Prostate gland (tissue), 2 donors: ENCODE measurements around the gene KLHDC7B. TPM values are rescaled to one million over a fixed set of nuclear protein-coding genes. Genes with fewer than 3 reads are reported as not detected.
"Not testable (repeated sequence)": the region's sequence is repeated elsewhere in the genome, so short reads cannot be mapped to it uniquely, and the experiment has no call there.

ENCODE experiments used
- DNase-seq: peaks from one replicate; pipeline ENCODE4 v3.0.0-alpha.2; 2019; ENCODE audit warnings: low spot score
- H3K27ac ChIP-seq, 2 donors: fragments of 200-600 bp; sonication (generic); 2 replicates each; pipeline ENCODE4 v1.5.1; 2017 to 2019
- H3K27me3 ChIP-seq: fragments of 200-600 bp; sonication (generic); replicated peaks from 2 replicates; pipeline ENCODE4 v1.5.1; 2019; ENCODE audit not compliant: insufficient read depth
- H3K36me3 ChIP-seq, 2 donors: fragments of 200-600 bp; sonication (generic); 1 replicate in 1 of 2; 2 replicates in 1 of 2; pipeline versions ENCODE4 v1.5.1 to v1.8.1; 2017 to 2019
- H3K4me1 ChIP-seq: fragments of 200-600 bp; sonication (generic); replicated peaks from 2 replicates; pipeline ENCODE4 v1.5.1; 2019
- H3K4me3 ChIP-seq, 2 donors: fragments of 200-600 bp; sonication (generic); 2 replicates each; pipeline ENCODE4 v1.5.1; 2017 to 2019
- H3K9me3 ChIP-seq: fragments of 200-600 bp; sonication (generic); 2 replicates; pipeline ENCODE4 v1.5.1; 2017
- POLR2A ChIP-seq: fragments of 450-650 bp; IDR thresholded peaks from one replicate; pipeline ENCODE4 v1.6.1; 2016; ENCODE audit warnings: antibody characterized with exemption, mild to moderate bottlenecking
- POLR2AphosphoS5 ChIP-seq: sonication (generic); formaldehyde crosslinking; IDR thresholded peaks from one replicate; pipeline ENCODE4 v1.6.1; 2017; ENCODE audit warnings: antibody characterized with exemption
- WGBS: methylation state at CpG from one replicate; pipeline ENCODE4 v1.1.5; 2018; 5-methylcytosine and 5-hydroxymethylcytosine counted together
- intact Hi-C: fragments of 100-400 bp; cut with DNase I; formaldehyde crosslinking; loops from one replicate; pipeline ENCODE4 v1.14.2; 2022
- total RNA-seq, 2 donors: library from RNA; depleted of rRNA; stranded (reverse); fragments of >200 nt; gene quantifications; one replicate each; pipeline ENCODE4 v1.1.0, GENCODE V29; 2016
- TF ChIP-seq, protein P1 (sequence below), 4 experiments: fragments of 200-600 bp in 2 of 4; fragments of 450-650 bp in 2 of 4; sonication (generic) in 2 of 4; IDR thresholded peaks; 1 replicate in 3 of 4; 2 replicates in 1 of 4; pipeline ENCODE4 v1.5.1; 2016 to 2019; ENCODE audit warnings: antibody characterized with exemption in 4 of 4, mild to moderate bottlenecking in 2 of 4, moderate library complexity in 2 of 4

The KLHDC7B gene
- total RNA-seq, 2 donors from 2014 or later: 0.62 TPM; not detected in 1

DNA sequence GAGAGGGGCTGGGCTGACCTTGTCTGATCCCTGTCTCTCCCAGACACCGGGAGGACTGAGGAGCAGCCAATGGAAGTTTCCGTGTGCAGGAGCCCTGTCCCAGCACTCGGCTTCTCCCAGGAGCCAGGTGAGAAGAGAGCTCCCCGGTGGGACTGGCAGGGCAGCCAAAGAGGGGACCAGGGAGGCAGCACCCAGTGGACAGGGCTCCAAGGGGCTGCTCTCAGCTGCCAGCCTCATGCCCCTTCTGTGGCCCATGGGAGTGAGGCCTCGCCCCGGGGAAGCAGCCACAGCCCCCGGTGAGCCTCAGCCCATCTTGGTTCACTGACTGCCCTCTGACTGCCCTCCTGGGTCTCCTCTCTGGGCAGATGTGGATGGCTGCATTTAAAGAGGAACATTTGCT is 27.1 kb upstream of the KLHDC7B start:
- WGBS: 88% methylated on average over 7 of the region's 7 CpGs
- no peak for DNase-seq
- H3K9me3 ChIP-seq: no peaks in the 10 kb centered on the region
- H3K4me3 ChIP-seq: no peak overlapping the region
- no peak overlapping the region for H3K27ac ChIP-seq
- TF ChIP-seq POLR2A (no peak), POLR2AphosphoS5 (no peak)
- TF ChIP-seq, protein P1, sequence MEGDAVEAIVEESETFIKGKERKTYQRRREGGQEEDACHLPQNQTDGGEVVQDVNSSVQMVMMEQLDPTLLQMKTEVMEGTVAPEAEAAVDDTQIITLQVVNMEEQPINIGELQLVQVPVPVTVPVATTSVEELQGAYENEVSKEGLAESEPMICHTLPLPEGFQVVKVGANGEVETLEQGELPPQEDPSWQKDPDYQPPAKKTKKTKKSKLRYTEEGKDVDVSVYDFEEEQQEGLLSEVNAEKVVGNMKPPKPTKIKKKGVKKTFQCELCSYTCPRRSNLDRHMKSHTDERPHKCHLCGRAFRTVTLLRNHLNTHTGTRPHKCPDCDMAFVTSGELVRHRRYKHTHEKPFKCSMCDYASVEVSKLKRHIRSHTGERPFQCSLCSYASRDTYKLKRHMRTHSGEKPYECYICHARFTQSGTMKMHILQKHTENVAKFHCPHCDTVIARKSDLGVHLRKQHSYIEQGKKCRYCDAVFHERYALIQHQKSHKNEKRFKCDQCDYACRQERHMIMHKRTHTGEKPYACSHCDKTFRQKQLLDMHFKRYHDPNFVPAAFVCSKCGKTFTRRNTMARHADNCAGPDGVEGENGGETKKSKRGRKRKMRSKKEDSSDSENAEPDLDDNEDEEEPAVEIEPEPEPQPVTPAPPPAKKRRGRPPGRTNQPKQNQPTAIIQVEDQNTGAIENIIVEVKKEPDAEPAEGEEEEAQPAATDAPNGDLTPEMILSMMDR (IDR thresholded peaks at IDR 0.05): no peak
- H3K27me3 ChIP-seq: no peaks in the 10 kb centered on the region
- no peaks in the 10 kb centered on the region for H3K4me1 ChIP-seq
- intact Hi-C loops: no loop called here
- peaks cover 0 to 8% of the 10 kb centered on the region in 2 donors for H3K36me3 ChIP-seq

DNA sequence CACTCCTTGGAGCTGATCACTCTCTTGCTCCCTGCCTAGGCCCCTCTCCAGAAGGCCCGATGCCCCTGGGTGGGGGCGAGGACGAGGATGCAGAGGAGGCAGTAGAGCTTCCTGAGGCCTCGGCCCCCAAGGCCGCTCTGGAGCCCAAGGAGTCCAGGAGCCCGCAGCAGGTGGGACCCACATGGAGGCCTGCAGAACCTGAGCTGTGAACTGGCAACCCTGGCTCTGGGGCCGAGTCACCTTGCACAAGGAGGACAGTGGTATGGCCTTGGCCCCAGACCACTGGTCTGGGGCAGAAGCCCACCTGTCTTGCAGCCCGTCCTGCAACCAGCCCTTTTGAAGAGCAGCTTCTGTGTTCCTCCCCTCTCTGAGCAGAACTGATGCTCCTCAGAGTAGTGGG is 26.5 kb upstream of the KLHDC7B start:
- intact Hi-C loops: no loop called here
- Histone ChIP-seq H3K4me3 (no peak overlapping the region), H3K27me3 (no peaks in the 10 kb centered on the region), H3K4me1 (no peaks in the 10 kb centered on the region), H3K9me3 (no peaks in the 10 kb centered on the region), H3K36me3 (peaks cover 0 to 8% of the 10 kb centered on the region in 2 donors), H3K27ac (no peak overlapping the region)
- DNase-seq: no peak
- TF ChIP-seq POLR2AphosphoS5: no peak
- no peak for TF ChIP-seq POLR2A
- TF ChIP-seq, protein P1 (IDR thresholded peaks at IDR 0.05): no peak
- WGBS: 96% methylated on average over 8 of the region's 8 CpGs

DNA sequence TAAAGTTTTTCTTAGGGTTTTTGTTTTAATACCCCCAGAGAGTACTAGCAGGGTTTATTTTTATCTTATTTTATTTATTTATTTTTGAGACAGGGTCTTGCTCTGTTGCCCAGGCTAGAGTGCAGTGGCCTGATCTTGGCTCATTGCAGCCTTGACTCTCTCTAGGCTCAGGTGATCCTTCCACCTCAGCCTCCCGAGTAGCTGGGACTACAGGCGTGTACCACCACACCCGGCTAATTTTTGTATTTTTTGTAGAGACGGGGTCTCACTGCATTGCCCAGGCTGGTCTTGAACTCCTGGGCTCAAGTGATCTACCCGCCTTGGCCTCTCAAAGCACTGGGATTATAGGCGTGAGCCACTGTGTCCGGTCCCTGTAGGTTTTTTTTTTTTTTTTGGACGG is 25.5 kb upstream of the KLHDC7B start:
- H3K27me3 ChIP-seq, H3K27ac ChIP-seq, DNase-seq, intact Hi-C loops, H3K36me3 ChIP-seq, H3K4me1 ChIP-seq, H3K9me3 ChIP-seq, H3K4me3 ChIP-seq: not testable (repeated sequence)
- WGBS: 96% methylated on average over 8 of the region's 8 CpGs

DNA sequence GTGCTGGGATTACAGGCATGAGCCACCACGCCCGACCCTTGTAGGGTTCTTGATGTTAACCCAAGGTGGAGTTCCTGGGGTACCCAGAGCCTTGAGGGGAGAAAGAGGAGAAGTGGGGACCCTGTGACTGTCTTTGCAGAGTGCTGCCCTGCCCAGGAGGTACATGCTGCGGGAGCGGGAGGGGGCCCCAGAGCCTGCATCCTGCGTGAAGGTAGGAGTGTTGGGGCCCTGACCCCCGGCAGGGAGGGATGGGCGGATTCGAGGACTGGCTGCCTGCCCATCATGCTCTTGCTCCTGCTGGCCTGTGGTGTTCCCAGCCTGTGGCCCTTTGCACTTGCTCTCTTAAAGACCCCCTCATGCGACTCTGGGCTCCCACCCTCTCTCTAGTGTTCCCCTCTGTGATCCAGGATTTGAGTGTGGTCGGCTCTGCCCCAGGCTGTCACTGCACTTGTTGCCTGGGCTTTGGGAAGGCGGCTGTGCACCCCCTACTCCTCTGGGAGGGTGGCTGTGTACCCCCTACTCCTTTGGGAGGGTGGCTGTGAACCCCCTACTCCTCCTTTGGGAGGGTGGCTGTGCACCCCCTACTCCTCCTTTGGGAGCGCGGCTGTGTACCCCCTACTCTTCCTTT is 24.8 kb upstream of the KLHDC7B start:
- no peaks in the 10 kb centered on the region for H3K27me3 ChIP-seq
- DNase-seq: no peak
- peaks cover 0 to 8% of the 10 kb centered on the region in 2 donors for H3K36me3 ChIP-seq
- peaks cover 7% of the 10 kb centered on the region for H3K4me1 ChIP-seq
- 93% methylated on average over 13 of the region's 13 CpGs for WGBS
- H3K9me3 ChIP-seq: no peaks in the 10 kb centered on the region
- TF ChIP-seq POLR2A (no peak), POLR2AphosphoS5 (no peak)
- TF ChIP-seq, protein P1 (IDR thresholded peaks at IDR 0.05): no peak
- no peak overlapping the region for H3K4me3 ChIP-seq
- H3K27ac ChIP-seq: no peak overlapping the region
- intact Hi-C loops: no loop called here

DNA sequence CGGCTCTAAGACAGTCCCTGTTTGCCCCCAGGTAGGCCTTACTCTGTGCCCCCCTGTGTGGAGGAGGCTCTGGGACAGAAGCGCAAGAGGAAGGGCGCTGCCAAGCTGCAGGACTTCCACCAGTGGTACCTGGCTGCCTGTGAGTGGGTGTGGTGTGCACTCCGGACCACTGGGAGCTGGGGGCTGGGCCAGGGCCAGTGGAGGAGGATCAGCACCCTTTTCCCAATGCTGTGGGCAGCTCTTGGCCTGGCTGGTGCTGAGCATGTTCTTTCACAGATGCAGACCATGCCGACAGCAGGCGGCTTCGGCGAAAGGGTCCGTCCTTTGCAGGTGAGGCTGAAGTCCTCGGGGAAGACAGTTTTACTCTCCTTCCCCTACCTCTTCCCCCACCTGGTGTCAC is 24.0 kb upstream of the KLHDC7B start:
- TF ChIP-seq, protein P1 (IDR thresholded peaks at IDR 0.05): no peak
- TF ChIP-seq POLR2AphosphoS5 (no peak), POLR2A (no peak)
- no peak for DNase-seq
- Histone ChIP-seq H3K27me3 (no peaks in the 10 kb centered on the region), H3K36me3 (peaks cover 0 to 8% of the 10 kb centered on the region in 2 donors), H3K4me3 (no peak overlapping the region), H3K27ac (no peak overlapping the region), H3K4me1 (peaks cover 7% of the 10 kb centered on the region), H3K9me3 (no peaks in the 10 kb centered on the region)
- 93% methylated on average over 10 of the region's 10 CpGs for WGBS
- intact Hi-C loops: no loop called here
